SK-N-SH (cell line): ENCODE measurements around the gene OLFM1. TPM values are rescaled to one million over a fixed set of nuclear protein-coding genes. Genes with fewer than 3 reads are reported as not detected.
"Not testable (repeated sequence)": the region's sequence is repeated elsewhere in the genome, so short reads cannot be mapped to it uniquely, and the experiment has no call there.

Source experiments
- CTCF ChIA-PET: fragments of 300-600, 350-600 bp; formaldehyde crosslinking; extraction: SDS; loops from one replicate; lab custom pipeline; 2021; lab: Yijun Ruan, JAX
- POLR2A ChIA-PET: fragments of 350-600 bp; sonication (Branson Sonifier 250); formaldehyde crosslinking; extraction: SDS; loops from one replicate; lab custom pipeline; 2020; ENCODE audit warnings: antibody characterized with exemption, inconsistent platforms; lab: Yijun Ruan, JAX
- DNase-seq: peaks from one replicate; pipeline ENCODE4 v3.0.0; 2012
- H2AFZ ChIP-seq: fragments of 200-600 bp; sonication (generic); 2 replicates; pipeline ENCODE4 v1.8.1; 2016; ENCODE audit warnings: antibody characterized with exemption, mild to moderate bottlenecking, low read depth
- H3F3A ChIP-seq: fragments of 200-600 bp; sonication (generic); replicated peaks from 2 replicates; pipeline ENCODE3; 2016; ENCODE audit warnings: antibody characterized with exemption, mild to moderate bottlenecking; ENCODE audit not compliant: insufficient read depth
- H3K27ac ChIP-seq, 2 experiments: fragments of 200-500 bp in 1 of 2; fragments of 200-600 bp in 1 of 2; sonication (Bioruptor generic) in 1 of 2; sonication (generic), shearing (Covaris generic) in 1 of 2; 2 replicates each; pipeline versions ENCODE4 v1.5.1 to v1.6.1; 2014 to 2016; ENCODE audit warnings: low read depth in 2 of 2, inconsistent platforms in 1 of 2, low read length in 1 of 2, mild to moderate bottlenecking in 1 of 2, mixed read lengths in 1 of 2
- H3K27me3 ChIP-seq: fragments of 200-600 bp; sonication (generic), shearing (Covaris generic); 2 replicates; pipeline ENCODE4 v1.6.1; 2016; ENCODE audit warnings: mixed run types; ENCODE audit not compliant: insufficient read depth
- H3K36me3 ChIP-seq, 2 experiments: fragments of 200-500 bp in 1 of 2; fragments of 200-600 bp in 1 of 2; sonication (Bioruptor generic) in 1 of 2; sonication (generic) in 1 of 2; replicated peaks in 1 of 2; 2 replicates each; pipeline versions ENCODE3 to v1.5.1; 2014 to 2016; ENCODE audit warnings: low read length in 1 of 2, mild to moderate bottlenecking in 1 of 2; ENCODE audit not compliant: insufficient read depth in 2 of 2, control insufficient read depth in 1 of 2
- H3K4me1 ChIP-seq, 2 experiments: fragments of 200-500 bp in 1 of 2; fragments of 200-600 bp in 1 of 2; sonication (Bioruptor generic) in 1 of 2; sonication (generic), shearing (Covaris generic) in 1 of 2; 2 replicates each; pipeline versions ENCODE4 v1.5.1 to v1.6.1; 2014 to 2016; ENCODE audit warnings: low read depth in 1 of 2, low read length in 1 of 2, mixed run types in 1 of 2; ENCODE audit not compliant: insufficient read depth in 2 of 2, control insufficient read depth in 1 of 2
- H3K4me2 ChIP-seq: fragments of 200-600 bp; sonication (generic), shearing (Covaris generic); 2 replicates; pipeline ENCODE4 v1.6.1; 2017; ENCODE audit warnings: mixed run types
- H3K4me3 ChIP-seq, 2 experiments: fragments of 200-500 bp in 1 of 2; fragments of 200-600 bp in 1 of 2; sonication (Bioruptor generic) in 1 of 2; sonication (generic), shearing (Covaris generic) in 1 of 2; 2 replicates each; pipeline versions ENCODE4 v1.5.1 to v1.8.1; 2014 to 2016; ENCODE audit warnings: low read depth in 2 of 2, inconsistent platforms in 1 of 2, low read length in 1 of 2, mild to moderate bottlenecking in 1 of 2, mixed read lengths in 1 of 2, moderate library complexity in 1 of 2
- H3K79me2 ChIP-seq: fragments of 200-600 bp; sonication (generic); 2 replicates; pipeline ENCODE4 v1.8.1; 2017; ENCODE audit warnings: mild to moderate bottlenecking; ENCODE audit not compliant: insufficient read depth
- H3K9ac ChIP-seq: fragments of 200-600 bp; sonication (generic); 2 replicates; pipeline ENCODE4 v1.6.1; 2017; ENCODE audit warnings: mixed run types
- H3K9me2 ChIP-seq: fragments of 200-600 bp; sonication (generic); 2 replicates; pipeline ENCODE4 v1.6.1; 2017; ENCODE audit warnings: mixed run types
- H3K9me3 ChIP-seq: fragments of 200-600 bp; sonication (generic); 2 replicates; pipeline ENCODE4 v1.6.1; 2017; ENCODE audit warnings: mixed run types, mild to moderate bottlenecking, moderate library complexity
- H4K20me1 ChIP-seq: fragments of 200-600 bp; sonication (generic); 2 replicates; pipeline ENCODE4 v1.6.1; 2017; ENCODE audit warnings: mild to moderate bottlenecking, mixed run types; ENCODE audit not compliant: insufficient read depth
- EP300 ChIP-seq, 2 experiments: IDR thresholded peaks; 2 replicates each; pipeline versions ENCODE4 v1.4.0 to v1.6.1; 2012; ENCODE audit warnings: borderline replicate concordance in 1 of 2, low read depth in 1 of 2, low read length in 1 of 2
- FOSL2 ChIP-seq: IDR thresholded peaks from 2 replicates; pipeline ENCODE4 v1.4.0; 2012; ENCODE audit warnings: low read depth, mild to moderate bottlenecking, moderate library complexity, borderline replicate concordance
- FOXJ3 ChIP-seq: sonication (generic); formaldehyde crosslinking; IDR thresholded peaks from 2 replicates; pipeline ENCODE4 v1.5.1; 2020; ENCODE audit warnings: mild to moderate bottlenecking, missing genetic modification reagents
- GABPA ChIP-seq: IDR thresholded peaks from 2 replicates; pipeline ENCODE4 v1.4.0; 2012; ENCODE audit warnings: low read depth, mild to moderate bottlenecking
- GATA2 ChIP-seq: sonication (generic); formaldehyde crosslinking; IDR thresholded peaks from 2 replicates; pipeline ENCODE4 v1.5.0; 2020; ENCODE audit warnings: mild to moderate bottlenecking, missing genetic modification reagents
- NRF1 ChIP-seq: IDR thresholded peaks from 2 replicates; pipeline ENCODE4 v1.6.1; 2012; ENCODE audit warnings: low read depth, mild to moderate bottlenecking, low read length
- POLR2AphosphoS5 ChIP-seq: IDR thresholded peaks from 2 replicates; pipeline ENCODE4 v1.6.1; 2012; ENCODE audit warnings: low read depth, low read length
- RFX5 ChIP-seq: IDR thresholded peaks from 2 replicates; pipeline ENCODE4 v1.6.1; 2012; ENCODE audit warnings: mild to moderate bottlenecking, improper control_type of control experiment, low read length
- TAF1 ChIP-seq: IDR thresholded peaks from 2 replicates; pipeline ENCODE4 v1.6.1; 2012; ENCODE audit warnings: low read depth, mild to moderate bottlenecking, low read length, moderate library complexity, borderline replicate concordance
- YY1 ChIP-seq: IDR thresholded peaks from 2 replicates; pipeline ENCODE4 v1.4.0; 2012; ENCODE audit warnings: low read depth, mild to moderate bottlenecking
- WGBS: methylation state at CpG from one replicate; pipeline ENCODE4 v1.1.6; 2017; ENCODE audit warnings: low lambda C conversion rate; 5-methylcytosine and 5-hydroxymethylcytosine counted together
- polyA plus RNA-seq, 3 experiments: library from polyadenylated mRNA; depleted of rRNA; stranded (reverse); fragments of >200 nt; gene quantifications; 2 replicates each; pipeline ENCODE4 v1.2.3, GENCODE V29; 2012
- TF ChIP-seq, protein P1 (sequence below): IDR thresholded peaks from 2 replicates; pipeline ENCODE4 v1.4.0; 2012; ENCODE audit warnings: low read depth
- TF ChIP-seq, protein P2 (sequence below): IDR thresholded peaks from 2 replicates; pipeline ENCODE4; 2012
- TF ChIP-seq, protein P3 (sequence below): IDR thresholded peaks from 2 replicates; pipeline ENCODE4 v1.6.1; 2012; ENCODE audit warnings: mild to moderate bottlenecking, low read depth, low read length, moderate library complexity

OLFM1 gene
- polyA plus RNA-seq, 1 of the 3 experiments (the other 2 are of a cell fraction) = 15.9 TPM

DNA sequence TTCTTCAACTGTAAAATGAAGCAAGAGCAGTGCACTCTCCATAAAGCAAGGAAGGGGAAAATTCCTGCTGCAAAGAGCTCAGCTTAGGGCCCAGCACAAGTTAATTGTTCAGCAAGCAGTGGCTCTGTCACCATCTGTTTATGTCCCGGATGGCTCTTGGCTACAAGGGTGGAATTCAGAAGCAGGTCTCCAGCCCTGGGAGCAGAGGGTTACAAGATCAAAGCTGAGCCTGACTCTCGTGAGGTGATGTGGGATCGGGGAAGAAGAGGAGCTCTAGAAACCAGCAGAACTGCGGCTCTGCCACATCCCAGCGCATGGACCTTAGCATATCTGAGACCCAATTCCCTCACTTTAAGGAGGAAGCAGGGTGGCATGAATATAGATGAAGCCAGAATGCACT is 25.2 kb upstream of the OLFM1 start:
- H3K9me2 ChIP-seq = no peaks in the 10 kb centered on the region
- H3K4me3 ChIP-seq = no peak overlapping the region
- no peaks in the 10 kb centered on the region for H3K4me1 ChIP-seq
- H3K27ac ChIP-seq = no peak overlapping the region
- no peaks in the 10 kb centered on the region for H3F3A ChIP-seq
- WGBS = 38% methylated on average over 5 of the region's 5 CpGs
- no peaks in the 10 kb centered on the region for H3K79me2 ChIP-seq
- no peak overlapping the region for H3K9ac ChIP-seq
- DNase-seq = no peak
- TF ChIP-seq, protein P1, sequence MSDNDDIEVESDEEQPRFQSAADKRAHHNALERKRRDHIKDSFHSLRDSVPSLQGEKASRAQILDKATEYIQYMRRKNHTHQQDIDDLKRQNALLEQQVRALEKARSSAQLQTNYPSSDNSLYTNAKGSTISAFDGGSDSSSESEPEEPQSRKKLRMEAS = no peak
- TF ChIP-seq POLR2AphosphoS5 (no peak), RFX5 (no peak), EP300 (IDR thresholded peaks at IDR 0.05; ENCODE audit: borderline replicate concordance in 1 of 2, low read depth in 1 of 2, low read length in 1 of 2) (no peak), GABPA (no peak), FOSL2 (no peak), FOXJ3 (no peak), TAF1 (no peak), YY1 (no peak), GATA2 (CRISPR knock-in tag) (no peak), NRF1 (no peak)
- TF ChIP-seq, protein P2, sequence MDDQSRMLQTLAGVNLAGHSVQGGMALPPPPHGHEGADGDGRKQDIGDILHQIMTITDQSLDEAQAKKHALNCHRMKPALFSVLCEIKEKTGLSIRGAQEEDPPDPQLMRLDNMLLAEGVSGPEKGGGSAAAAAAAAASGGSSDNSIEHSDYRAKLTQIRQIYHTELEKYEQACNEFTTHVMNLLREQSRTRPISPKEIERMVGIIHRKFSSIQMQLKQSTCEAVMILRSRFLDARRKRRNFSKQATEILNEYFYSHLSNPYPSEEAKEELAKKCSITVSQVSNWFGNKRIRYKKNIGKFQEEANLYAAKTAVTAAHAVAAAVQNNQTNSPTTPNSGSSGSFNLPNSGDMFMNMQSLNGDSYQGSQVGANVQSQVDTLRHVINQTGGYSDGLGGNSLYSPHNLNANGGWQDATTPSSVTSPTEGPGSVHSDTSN = no peak
- TF ChIP-seq, protein P3, sequence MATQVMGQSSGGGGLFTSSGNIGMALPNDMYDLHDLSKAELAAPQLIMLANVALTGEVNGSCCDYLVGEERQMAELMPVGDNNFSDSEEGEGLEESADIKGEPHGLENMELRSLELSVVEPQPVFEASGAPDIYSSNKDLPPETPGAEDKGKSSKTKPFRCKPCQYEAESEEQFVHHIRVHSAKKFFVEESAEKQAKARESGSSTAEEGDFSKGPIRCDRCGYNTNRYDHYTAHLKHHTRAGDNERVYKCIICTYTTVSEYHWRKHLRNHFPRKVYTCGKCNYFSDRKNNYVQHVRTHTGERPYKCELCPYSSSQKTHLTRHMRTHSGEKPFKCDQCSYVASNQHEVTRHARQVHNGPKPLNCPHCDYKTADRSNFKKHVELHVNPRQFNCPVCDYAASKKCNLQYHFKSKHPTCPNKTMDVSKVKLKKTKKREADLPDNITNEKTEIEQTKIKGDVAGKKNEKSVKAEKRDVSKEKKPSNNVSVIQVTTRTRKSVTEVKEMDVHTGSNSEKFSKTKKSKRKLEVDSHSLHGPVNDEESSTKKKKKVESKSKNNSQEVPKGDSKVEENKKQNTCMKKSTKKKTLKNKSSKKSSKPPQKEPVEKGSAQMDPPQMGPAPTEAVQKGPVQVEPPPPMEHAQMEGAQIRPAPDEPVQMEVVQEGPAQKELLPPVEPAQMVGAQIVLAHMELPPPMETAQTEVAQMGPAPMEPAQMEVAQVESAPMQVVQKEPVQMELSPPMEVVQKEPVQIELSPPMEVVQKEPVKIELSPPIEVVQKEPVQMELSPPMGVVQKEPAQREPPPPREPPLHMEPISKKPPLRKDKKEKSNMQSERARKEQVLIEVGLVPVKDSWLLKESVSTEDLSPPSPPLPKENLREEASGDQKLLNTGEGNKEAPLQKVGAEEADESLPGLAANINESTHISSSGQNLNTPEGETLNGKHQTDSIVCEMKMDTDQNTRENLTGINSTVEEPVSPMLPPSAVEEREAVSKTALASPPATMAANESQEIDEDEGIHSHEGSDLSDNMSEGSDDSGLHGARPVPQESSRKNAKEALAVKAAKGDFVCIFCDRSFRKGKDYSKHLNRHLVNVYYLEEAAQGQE = no peak
- H3K9me3 ChIP-seq = no peaks in the 10 kb centered on the region
- ChIA-PET POLR2A (no interaction called here), CTCF (interaction anchor here (1.0 to 2.1 kb wide), 2 partner anchors 10 to 24 kb away, joined by 3 to 5 read pairs; no protein-coding TSS in a partner anchor)
- H3K36me3 ChIP-seq = no peaks in the 10 kb centered on the region
- no peaks in the 10 kb centered on the region for H3K27me3 ChIP-seq
- no peak overlapping the region for H2AFZ ChIP-seq
- H3K4me2 ChIP-seq = no peak overlapping the region
- H4K20me1 ChIP-seq = no peaks in the 10 kb centered on the region

DNA sequence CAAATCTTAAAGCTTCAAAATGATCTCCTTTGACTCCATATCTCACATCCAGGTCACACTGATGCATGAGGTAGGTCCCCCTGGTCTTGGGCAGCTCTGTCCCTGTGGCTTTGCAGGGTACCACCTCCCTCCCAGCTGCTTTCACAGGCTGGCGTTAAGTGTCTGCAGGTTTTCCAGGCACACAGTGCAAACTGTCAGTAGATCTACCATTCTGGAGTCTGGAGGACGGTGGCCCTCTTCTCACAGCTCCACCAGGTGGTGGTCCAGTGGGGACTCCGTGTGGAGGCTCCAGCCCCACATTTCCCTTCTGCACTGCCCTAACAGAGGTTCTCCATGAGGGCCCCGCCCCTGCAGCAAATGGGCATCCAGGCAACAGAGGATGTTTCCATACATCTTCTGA is 24.0 kb upstream of the OLFM1 start:
- H3K9me3 ChIP-seq, H3K27me3 ChIP-seq, H3K9me2 ChIP-seq, H2AFZ ChIP-seq, H3K9ac ChIP-seq, H3K4me3 ChIP-seq, H3K79me2 ChIP-seq, H3F3A ChIP-seq, H3K27ac ChIP-seq, H3K4me2 ChIP-seq, POLR2A ChIA-PET, H3K36me3 ChIP-seq, H3K4me1 ChIP-seq, CTCF ChIA-PET, H4K20me1 ChIP-seq, DNase-seq: not testable (repeated sequence)
- whole genome bisulfite sequencing = 8% methylated on average over 3 of the region's 4 CpGs

DNA sequence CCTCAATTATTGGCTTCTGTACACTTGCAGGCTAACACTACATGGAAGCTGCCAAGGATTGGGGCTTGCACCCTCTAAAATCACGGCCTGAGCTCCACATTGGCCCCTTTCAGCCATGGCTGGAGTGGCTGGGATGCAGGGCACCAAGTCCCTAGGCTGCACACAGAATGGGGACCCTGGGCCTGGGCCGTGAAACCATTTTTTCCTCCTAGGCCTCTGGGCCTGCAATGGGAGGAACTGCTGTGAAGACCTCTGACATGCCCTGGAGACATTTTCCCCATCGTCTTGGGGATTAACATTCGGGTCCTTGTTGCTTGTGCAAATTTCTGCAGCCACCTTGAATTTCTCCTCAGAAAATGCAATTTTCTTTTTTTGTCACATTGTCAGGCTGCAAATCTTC is 23.6 kb upstream of the OLFM1 start:
- H3K27me3 ChIP-seq, H3F3A ChIP-seq, H2AFZ ChIP-seq, H3K9me3 ChIP-seq, H3K36me3 ChIP-seq, H3K9me2 ChIP-seq, H3K79me2 ChIP-seq, H3K4me3 ChIP-seq, POLR2A ChIA-PET, DNase-seq, CTCF ChIA-PET, H3K4me2 ChIP-seq, H3K4me1 ChIP-seq, H4K20me1 ChIP-seq, H3K9ac ChIP-seq, H3K27ac ChIP-seq: not testable (repeated sequence)
- WGBS = 13% methylated on average over 4 of the region's 4 CpGs
